Nephron progenitor cell (in vitro differentiated cells): ENCODE data around the gene ZFHX2.

Source experiments
- DNase-seq: peaks from one replicate; pipeline ENCODE4 v3.0.0; 2021
- H3K27ac Mint-ChIP-seq: 2 replicates; pipeline ENCODE4 v1.8.0; 2021; ENCODE audit warnings: mild to moderate bottlenecking, moderate library complexity, mixed read lengths
- H3K27me3 Mint-ChIP-seq: 2 replicates; pipeline ENCODE4 v1.8.0; 2021; ENCODE audit warnings: mild to moderate bottlenecking, low read depth, mixed read lengths; ENCODE audit not compliant: poor library complexity
- H3K36me3 Mint-ChIP-seq: 2 replicates; pipeline ENCODE4 v1.8.0; 2021; ENCODE audit warnings: low read depth, mixed read lengths
- H3K4me1 Mint-ChIP-seq: 2 replicates; pipeline ENCODE4 v1.8.0; 2021; ENCODE audit warnings: mixed read lengths
- H3K4me3 Mint-ChIP-seq: 2 replicates; pipeline ENCODE4 v1.8.0; 2021; ENCODE audit warnings: mild to moderate bottlenecking, moderate library complexity, mixed read lengths
- H3K9me3 Mint-ChIP-seq: 2 replicates; pipeline ENCODE4 v1.8.0; 2021; ENCODE audit warnings: mild to moderate bottlenecking, moderate library complexity, mixed read lengths
- CTCF ChIP-seq: fragments of 200-600 bp; sonication (generic); IDR thresholded peaks from 2 replicates; pipeline ENCODE4 v1.5.0; 2021; ENCODE audit warnings: antibody characterized with exemption

The ZFHX2 gene

GRCh38 chr14:23566112-23566777 is 14.7 kb upstream of the ZFHX2 start:
- H3K4me3 Mint-ChIP-seq = peak overlapping the region; percentile 98
- no peak overlapping the region for H3K27ac Mint-ChIP-seq
- peaks cover 39% of the 10 kb centered on the region for H3K4me1 Mint-ChIP-seq

GRCh38 chr14:23565626-23566025 is 14.1 kb upstream of the ZFHX2 start:
- peaks cover 20% of the 10 kb centered on the region for H3K36me3 Mint-ChIP-seq
- H3K9me3 Mint-ChIP-seq = no peaks in the 10 kb centered on the region
- H3K4me3 Mint-ChIP-seq = no peak overlapping the region
- H3K27ac Mint-ChIP-seq = no peak overlapping the region
- no peak for DNase-seq
- peaks cover 39% of the 10 kb centered on the region for H3K4me1 Mint-ChIP-seq
- H3K27me3 Mint-ChIP-seq = no peaks in the 10 kb centered on the region
- TF ChIP-seq CTCF = no peak

More at GRCh38 chr14:23566112-23566777, 14.7 kb upstream of the ZFHX2 start:
- Mint-ChIP-seq H3K36me3 (peaks cover 17% of the 10 kb centered on the region), H3K27me3 (no peaks in the 10 kb centered on the region), H3K9me3 (no peaks in the 10 kb centered on the region)
- DNase-seq = no peak
- no peak for TF ChIP-seq CTCF

DNA sequence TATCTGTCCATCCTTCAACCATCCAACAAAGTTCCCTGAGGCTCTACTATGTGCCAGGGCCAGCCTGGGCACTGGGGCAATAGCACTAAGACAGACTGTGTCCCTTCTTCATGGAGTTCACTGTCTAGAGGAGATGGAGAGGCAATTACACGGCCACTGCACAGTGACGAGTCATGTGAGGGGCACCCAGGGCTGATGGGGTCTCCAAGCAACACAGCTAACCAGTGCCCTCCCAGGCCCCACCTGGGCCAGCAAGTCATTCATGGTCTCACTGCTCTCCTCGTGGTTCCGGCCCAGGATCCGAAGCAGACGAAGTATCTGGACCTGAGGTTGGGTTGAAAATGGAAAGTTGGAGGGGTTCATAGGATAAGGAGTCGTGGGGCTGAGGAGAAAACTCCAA is 13.3 kb upstream of the ZFHX2 start:
- no peak for DNase-seq
- peaks cover 27% of the 10 kb centered on the region for H3K36me3 Mint-ChIP-seq
- H3K27ac Mint-ChIP-seq = no peak overlapping the region
- no peak for TF ChIP-seq CTCF
- H3K4me3 Mint-ChIP-seq = no peak overlapping the region
- no peaks in the 10 kb centered on the region for H3K27me3 Mint-ChIP-seq
- peaks cover 35% of the 10 kb centered on the region for H3K4me1 Mint-ChIP-seq
- no peaks in the 10 kb centered on the region for H3K9me3 Mint-ChIP-seq

- DNase-seq = no peak
- no peaks in the 10 kb centered on the region for H3K9me3 Mint-ChIP-seq
- TF ChIP-seq CTCF = no peak
- H3K4me3 Mint-ChIP-seq = no peak overlapping the region
- no peak overlapping the region for H3K27ac Mint-ChIP-seq
- H3K27me3 Mint-ChIP-seq = no peaks in the 10 kb centered on the region
- H3K4me1 Mint-ChIP-seq = peaks cover 29% of the 10 kb centered on the region
- peaks cover 27% of the 10 kb centered on the region for H3K36me3 Mint-ChIP-seq
Measured at GRCh38 chr14:23564181-23564812, 12.7 kb upstream of the ZFHX2 start.

GRCh38 chr14:23563473-23564180 is 12.1 kb upstream of the ZFHX2 start:
- Mint-ChIP-seq H3K4me1 (peaks cover 22% of the 10 kb centered on the region), H3K27me3 (no peaks in the 10 kb centered on the region), H3K27ac (no peak overlapping the region), H3K36me3 (peaks cover 27% of the 10 kb centered on the region), H3K9me3 (no peaks in the 10 kb centered on the region), H3K4me3 (no peak overlapping the region)
- no peak for TF ChIP-seq CTCF
- no peak for DNase-seq
